NCI-H526 treated with DMSO at 0.1 percent for 48 hours (cell line): ENCODE results near the gene LTF.
"Not testable (repeated sequence)": the region's sequence is repeated elsewhere in the genome, so short reads cannot be mapped to it uniquely, and the experiment has no call there.

Experiments
- DNase-seq: peaks from one replicate; lab custom pipeline; 2025; lab: John Stamatoyannopoulos, UW

LTF gene

DNA sequence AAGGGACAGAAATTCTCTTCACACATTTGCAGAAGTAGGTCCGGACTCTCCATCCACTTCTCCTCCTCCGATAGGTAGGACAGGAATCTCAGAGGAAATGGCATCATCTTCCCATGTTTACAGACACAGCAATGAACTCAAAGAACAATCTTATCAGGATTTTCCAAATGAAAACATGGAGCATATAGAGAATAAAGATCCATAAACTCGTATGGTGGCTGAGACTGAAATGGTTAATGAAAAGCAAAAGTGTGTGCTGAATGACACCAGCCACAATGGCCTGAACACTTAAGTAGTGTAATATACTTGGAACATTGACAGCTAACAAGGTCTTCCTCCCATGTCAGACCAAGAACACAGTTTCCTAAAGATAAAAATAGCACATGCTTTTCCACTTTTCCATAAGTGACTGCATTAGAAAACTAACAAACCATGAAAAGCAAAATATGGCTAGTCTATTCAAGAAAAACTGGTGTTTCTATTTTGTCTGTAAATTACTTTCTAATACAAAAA lies 51.9 kb downstream of the LTF start:
- no peak for DNase-seq

DNA sequence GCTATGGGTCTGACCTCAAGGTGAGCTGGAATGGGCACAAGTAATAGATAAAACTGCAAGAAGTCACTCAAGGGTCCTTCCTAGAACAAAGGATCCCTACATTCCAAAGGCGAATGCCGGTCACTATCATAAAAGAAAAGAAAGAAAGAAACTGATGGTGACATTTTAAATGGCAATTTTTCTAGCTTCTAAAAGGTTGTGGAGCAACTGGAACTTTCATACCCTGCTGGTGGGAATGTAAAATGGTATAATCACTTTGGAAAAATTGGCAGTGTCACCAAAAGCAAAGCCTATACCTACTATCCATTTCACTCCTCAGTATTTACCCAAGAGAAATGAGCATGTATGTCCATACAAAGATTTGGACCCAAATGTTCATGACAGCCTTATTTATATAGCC lies 53.4 kb downstream of the LTF start:
- DNase-seq: no peak

DNA sequence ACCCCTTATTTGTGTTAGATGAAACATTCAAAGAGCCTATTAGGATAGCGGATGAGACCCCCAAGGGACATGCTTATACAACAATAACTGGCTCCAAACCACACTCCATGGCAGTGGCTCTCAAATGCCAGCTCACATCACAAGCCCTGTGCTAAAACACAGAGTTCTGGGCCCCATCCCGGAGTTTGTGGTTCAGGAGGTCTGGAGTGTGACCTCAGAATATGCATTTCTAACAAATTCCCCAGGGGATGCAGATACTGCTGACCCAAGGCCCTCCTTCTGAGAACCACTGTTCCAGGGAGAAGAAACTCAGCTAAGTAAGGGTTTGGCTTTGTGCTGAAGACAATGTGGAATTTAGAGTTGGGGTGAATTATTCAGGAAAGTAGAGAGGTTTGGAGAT lies 54.0 kb downstream of the LTF start:
- no peak for DNase-seq

DNA sequence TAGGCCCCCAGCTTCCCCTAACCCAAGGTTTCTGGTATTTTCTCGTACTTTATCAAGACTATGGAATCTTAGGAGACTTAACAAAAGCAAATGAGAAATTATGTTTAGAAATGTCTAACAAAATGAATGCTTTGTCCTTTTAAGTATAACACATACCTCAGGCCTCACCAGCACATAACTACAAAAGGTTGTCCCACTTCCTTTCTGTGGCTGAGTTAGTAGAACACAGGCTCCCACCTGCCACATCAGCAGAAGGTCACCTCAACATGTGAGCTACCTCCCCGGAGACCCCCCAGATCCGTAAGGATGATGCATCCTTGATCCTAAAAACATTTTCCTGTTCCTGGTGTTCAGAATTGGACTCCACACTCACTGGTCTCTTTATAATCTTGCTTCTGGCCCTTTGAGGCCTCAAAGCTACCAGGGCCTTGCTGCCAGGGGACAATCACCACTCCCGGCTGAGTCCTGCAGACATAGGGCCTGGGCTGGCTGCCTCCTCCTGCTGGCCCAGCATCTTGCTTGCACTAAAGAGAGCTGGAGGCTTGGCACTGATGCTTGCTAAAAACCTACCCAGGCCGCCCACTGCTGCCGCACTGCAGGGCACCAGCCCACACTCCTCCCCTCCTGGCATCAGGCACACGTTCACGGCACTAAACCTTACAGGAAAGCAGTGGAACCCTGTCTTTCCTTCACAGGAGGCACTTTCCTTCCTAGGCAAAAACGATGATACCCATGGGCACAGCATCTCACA lies 54.8 kb downstream of the LTF start:
- no peak for DNase-seq

DNA sequence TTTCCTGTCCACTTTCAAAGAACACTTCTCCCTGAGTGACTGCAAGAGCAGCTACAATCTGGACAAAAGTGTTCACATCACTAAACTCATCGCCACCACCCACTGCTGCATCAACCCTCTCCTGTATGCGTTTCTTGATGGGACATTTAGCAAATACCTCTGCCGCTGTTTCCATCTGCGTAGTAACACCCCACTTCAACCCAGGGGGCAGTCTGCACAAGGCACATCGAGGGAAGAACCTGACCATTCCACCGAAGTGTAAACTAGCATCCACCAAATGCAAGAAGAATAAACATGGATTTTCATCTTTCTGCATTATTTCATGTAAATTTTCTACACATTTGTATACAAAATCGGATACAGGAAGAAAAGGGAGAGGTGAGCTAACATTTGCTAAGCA lies 55.9 kb downstream of the LTF start:
- DNase-seq: no peak

DNA sequence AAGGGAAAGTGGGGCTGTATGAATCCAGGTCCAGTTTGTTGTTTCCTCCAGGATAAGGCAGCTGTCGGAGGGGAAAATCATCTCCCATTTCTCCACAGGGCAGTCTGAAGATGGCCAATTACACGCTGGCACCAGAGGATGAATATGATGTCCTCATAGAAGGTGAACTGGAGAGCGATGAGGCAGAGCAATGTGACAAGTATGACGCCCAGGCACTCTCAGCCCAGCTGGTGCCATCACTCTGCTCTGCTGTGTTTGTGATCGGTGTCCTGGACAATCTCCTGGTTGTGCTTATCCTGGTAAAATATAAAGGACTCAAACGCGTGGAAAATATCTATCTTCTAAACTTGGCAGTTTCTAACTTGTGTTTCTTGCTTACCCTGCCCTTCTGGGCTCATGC lies 56.7 kb downstream of the LTF start:
- DNase-seq: no peak

DNA sequence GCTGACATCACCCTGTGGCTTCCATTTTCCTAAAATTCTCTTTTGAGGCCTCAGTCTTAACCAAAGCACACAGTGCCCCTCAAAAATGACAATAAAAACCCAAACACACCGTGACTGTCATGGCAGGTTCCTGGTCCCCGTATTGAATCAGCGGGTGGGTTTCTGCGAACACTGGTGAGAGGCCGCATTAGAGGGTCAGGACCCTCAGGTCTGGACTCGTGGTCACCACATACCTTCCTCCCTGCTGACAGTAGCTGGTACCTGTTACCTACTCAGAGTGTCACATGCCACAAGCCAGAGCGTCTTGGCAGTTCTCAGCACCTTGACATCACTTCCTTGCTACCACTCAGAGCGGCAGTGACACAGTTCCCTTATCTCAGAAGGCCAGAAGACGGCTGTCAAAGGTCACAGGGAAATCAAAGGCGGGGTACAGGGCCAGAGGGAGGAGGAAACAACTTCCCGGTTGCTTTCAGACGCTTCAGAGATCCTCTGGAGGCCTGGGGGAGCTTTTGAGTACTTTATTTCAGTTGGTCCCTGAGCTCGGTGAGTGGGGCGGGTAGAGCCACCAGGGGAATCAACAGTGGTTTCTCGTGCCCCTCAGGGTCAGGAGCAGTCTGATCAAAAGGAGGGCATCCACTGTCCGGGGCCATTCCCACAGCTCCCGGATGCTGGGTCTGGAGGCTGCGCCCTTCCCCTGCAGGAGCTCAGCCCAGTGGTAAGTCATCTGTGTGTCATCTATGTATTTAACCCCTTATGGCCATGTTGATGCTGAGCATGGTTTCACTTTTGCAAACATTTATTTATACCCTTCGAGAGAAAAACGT lies 57.7 kb downstream of the LTF start, which contains the start of the genes CCR5AS and CCRL2:
Gene CCR5AS (minus strand): TSS at position 279 of the 824 bp plus-strand sequence.
Gene CCRL2 (plus strand): TSS at position 472 of the 824 bp plus-strand sequence. CDS start 821 bp downstream, outside the sequence.
- no peak for DNase-seq

DNA sequence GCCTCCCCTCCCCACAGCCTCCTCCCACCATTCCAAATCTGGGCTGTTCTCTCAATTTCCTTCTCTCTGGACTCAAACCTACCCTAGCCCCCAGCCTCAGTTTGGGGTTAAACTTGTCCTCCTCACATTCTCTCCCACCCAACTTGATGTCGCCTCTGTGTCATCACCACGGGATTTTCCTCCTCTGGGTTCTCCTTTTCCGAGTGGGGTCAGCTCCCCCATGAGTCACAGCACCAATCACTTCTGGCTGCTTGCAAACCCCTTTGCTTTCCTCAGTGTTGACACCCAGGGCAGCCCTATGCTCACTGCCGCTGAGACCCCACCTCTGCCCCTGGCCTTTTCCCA lies 58.3 kb downstream of the LTF start:
- no peak for DNase-seq

DNA sequence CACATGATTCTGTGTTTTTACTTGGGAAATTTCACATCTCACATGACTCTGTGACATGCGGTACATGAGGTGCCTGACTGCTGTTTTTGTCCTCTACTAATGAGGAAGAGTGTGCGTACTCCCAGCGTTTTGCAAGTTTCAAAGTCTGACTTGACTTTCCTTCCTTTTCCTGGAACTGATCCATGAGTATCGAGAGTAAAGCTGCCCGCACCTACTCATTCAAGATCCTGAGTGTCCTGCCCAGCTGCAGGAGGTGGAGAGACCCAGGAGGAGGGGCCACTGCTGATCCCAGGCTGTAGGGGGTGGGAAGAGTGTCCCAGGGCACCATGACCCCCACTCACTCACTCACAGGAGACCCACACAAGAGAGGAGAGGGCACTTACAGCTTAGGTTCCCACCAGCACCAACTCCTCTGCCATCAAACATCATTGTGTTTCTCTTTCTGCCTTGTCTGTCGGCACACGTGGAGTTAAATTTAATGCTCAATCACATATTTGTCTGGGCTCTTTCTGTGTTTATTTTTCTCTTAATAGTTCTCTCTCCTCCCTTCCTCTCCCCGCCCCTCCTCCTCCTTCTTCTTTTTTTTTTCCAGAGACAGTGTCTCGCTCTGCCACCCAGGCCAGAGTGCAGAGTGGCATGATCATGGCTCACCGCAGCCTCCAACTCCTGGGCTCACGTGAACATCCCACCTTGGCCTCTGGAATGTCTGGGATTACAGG lies 59.2 kb downstream of the LTF start:
- no peak for DNase-seq

DNA sequence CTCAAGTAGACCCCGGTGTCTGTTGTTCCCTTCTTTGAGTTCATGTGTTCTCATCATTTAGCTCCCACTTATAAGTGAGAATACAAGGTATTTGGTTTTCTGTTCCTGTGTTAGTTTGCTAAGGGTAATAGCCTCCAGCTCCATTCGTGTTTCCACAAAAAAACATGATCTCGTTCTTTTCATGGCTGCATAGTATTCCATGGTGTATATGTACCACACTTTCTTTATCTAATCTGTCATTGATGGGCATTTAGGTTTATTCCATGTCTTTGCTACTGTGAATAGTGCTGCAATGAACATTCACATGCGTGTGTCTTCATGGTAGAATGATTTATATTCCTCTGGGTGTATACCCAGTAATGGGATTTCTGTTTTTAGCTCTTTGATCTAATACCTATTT lies 61.8 kb downstream of the LTF start:
- DNase-seq: not testable (repeated sequence)

DNA sequence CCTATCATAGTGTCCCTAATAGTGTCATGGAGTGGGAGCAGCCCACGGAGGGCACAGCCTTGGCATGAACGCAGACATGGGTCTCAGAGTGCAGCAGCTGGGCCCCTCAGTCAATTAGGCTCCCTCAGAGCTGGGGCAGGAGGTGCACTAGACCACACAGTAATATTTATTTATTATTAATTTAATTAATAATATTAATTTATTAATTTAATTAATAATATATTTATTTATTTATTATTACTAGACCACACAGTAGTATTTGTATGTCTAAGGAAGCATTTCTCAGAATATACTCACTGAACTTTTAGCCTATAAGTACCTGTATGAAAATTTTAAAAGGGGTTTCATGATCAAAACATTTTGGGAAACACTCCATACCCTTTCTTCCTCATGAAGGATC lies 63.1 kb downstream of the LTF start:
- no peak for DNase-seq

DNA sequence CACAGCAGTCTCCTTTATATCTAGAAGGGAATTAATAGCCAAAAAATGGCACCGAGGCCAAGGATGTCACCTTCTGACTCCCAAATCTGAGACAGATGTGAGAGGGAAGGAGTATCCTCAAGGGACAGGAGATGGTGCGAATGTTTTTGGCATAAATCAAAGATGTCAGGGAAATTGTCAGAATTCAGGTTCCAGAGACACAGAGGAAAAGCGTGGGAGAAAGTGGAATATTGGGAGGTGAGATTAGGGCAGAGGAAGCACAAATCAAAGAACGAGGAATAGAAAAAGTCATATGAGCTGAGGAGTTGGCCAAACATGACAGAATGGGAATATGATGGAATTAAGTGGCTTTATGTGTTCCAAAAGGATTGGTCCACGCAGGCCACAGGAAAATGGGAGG lies 63.9 kb downstream of the LTF start:
- DNase-seq: no peak

DNA sequence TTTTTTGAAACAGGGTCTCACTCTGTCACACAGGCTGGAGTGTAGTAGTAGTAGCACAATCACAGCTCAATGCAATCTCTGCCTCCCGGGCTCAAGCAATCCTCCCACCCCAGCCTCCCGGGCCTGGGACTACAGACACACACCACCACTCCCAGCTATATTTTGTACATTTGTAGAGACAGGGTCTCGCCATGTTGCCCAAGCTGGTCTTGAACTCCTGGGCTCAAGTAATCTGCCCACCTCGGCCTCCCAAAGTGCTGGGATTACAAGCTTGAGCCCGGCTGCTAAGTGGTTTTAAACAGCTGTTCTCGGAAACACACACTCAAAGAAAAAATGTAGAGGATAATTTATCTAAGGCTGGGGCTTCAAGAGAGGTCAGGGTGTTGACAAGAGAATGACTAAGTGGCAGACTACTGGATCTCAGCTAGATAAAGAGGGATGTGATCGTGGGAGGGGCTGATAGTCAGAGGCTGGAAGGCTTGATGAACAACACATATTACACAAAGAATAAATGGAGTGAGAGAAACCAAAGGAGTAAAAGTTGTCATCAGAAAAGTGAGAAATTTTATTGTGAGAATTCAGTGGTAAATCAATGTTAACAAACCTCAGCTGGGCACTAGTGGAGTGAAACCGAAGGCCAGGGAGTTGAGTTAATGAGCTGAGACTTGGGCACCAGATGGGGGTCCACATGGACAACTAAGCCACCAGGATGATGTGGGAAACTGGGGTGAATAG lies 64.5 kb downstream of the LTF start:
- no peak for DNase-seq

DNA sequence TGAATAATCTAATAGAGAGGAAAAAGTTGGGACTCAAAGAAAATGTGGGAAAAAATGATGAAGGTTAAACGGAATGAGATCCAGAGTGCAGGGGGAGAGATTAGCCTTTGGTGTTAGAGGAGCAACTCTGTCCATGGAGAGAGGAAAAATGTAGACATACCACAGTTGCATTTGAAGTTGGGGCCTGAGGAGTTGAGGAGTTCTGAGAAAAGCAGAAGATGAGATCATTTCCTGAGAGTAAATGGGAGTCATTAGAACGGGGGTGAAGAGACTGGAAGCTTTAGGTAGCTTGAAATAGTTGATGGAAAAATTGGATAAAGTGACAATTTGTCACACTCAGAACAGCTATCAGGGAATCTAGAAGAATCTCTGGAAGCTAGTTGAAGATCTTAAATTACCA lies 65.1 kb downstream of the LTF start:
- DNase-seq: no peak

DNA sequence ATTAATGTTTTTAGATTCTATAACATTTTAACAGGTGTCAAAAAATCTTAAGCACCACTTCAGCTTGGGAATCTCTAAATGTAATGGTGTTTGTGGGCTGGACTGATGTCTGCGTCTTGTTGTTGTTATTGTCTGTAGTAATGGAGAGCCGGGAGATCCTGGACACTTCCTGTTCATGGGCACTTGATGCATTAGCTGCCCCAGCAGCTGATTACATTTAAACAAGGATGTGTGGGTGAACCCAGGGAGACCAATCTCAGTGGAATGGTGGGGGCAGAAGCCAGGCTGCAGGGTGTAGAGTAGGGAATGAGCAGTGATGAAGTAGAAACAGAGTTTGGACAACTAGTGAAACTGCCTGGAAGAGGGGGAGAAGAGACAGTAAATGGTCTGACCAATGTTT lies 65.6 kb downstream of the LTF start:
- DNase-seq: no peak

DNA sequence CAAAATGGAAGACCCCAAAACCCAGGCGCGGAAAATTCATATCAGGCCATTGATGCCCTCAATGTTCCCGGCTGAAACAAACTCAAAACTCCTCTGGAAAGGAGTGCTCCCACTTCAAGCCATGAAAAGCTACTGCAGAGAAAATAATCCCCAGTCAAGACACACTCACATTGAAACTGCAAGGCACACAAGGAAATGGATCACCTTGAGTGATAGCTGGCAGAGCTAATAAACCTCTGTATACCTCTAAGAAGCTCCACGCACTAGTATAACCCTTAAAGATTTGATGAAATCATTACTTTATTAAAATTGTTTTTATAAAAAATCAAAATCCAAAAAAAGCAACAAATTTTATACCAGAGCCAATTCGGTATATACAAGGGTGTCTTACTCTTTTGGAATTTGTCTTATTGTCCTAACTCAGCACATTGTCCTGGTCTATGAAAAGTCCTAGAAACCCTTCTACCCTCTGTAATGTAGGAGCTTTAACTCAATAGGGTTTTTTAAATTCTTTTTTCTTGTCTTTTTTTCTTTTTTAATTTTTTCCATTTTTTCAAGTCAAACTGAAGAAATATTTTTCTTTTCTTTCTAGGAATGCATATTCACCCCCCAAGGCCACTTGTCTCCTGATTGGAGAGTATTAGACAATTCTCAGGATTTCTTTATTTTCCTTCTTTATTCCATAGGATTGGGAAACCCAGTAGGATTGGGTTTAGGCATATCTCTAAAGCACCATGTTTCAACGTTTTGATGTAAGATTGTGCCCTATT lies 66.3 kb downstream of the LTF start:
- DNase-seq: no peak

DNA sequence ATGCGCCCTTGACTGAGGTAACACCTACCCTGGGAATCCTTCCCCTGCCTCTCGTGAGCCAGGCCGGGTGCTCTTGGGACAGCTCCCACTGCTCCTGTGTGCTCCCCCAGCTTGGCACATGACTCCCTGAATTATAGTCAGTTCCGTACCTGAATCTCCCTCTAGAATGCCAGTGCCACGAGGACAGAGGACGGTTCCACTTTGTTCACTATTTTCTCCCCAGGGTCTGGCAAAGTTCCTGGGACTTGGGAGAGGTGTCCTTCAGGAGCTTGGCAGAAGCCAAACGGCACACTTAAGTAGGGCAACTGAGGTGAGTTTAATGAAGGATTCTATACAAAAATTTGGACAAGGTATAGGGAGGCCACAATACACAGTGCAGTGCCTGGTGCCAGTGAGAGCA lies 67.6 kb downstream of the LTF start:
- DNase-seq: no peak

DNA sequence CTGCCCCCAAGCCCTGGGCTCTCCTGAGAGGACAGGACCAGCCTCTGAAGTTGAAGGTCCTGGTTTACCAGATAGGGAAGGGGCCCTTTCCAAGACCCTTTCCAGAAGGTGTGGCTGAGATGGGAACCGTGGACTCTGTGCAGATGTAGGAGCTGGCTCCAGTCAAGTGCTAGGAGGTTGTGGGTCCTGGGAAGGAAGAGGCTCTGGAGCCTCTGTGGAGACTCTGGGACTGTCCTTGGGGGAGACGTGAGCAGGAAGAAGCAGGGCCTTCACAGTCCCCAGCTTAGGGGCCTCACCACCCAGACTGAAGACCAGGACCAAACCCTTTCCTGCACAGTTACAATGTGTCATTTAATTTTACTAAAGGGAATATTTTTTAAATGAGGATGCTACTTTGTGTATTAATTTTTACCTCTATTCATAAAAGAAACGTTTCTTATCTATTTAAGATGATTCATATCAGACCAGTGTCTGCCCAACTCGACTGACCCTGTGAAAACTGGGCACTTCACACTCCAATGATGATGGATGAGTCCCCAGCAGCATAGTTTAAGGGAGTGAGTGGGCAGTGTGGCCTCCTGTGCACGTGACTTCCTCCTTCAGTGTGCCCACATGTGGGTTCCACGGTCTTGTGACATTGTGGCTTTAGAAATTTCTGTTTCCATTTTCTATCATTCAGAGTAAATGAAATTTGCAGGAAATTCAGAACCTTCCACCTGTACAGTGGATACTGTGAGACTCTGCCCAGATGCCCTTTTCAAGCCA lies 68.8 kb downstream of the LTF start:
- DNase-seq: no peak

DNA sequence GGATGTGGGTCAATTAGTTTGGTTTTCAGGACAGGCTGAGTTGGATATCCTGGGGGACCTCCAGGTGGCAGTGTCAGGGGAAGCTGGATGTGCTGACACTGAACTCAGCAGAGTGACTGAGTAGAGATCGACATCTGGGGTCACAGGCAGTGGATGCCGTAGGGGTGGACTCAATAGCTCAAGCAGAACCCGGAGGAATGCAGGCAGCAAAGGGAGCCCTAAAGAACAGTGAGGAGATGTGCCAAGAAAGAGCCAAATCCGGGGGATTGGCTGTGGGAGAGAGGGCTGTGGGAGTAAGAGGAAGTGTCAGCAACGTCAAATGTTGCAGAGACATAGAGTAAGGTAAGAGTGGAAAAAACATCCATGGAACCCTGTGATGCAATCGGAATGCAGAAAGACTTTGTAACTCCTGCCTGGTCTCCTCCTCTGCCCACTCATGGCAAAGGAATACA lies 69.5 kb downstream of the LTF start:
- DNase-seq: no peak
